Prostate gland (tissue), 2 donors: ENCODE results near the gene DMRT2. TPM values are rescaled to one million over a fixed set of nuclear protein-coding genes. Genes with fewer than 3 reads are reported as not detected.

Experiments used
- DNase-seq: peaks from one replicate; pipeline ENCODE4 v3.0.0-alpha.2; 2019; ENCODE audit warnings: low spot score
- H3K27ac ChIP-seq, 2 donors: fragments of 200-600 bp; sonication (generic); 2 replicates each; pipeline ENCODE4 v1.5.1; 2017 to 2019
- H3K27me3 ChIP-seq: fragments of 200-600 bp; sonication (generic); replicated peaks from 2 replicates; pipeline ENCODE4 v1.5.1; 2019; ENCODE audit not compliant: insufficient read depth
- H3K36me3 ChIP-seq, 2 donors: fragments of 200-600 bp; sonication (generic); 1 replicate in 1 of 2; 2 replicates in 1 of 2; pipeline versions ENCODE4 v1.5.1 to v1.8.1; 2017 to 2019
- H3K4me1 ChIP-seq: fragments of 200-600 bp; sonication (generic); replicated peaks from 2 replicates; pipeline ENCODE4 v1.5.1; 2019
- H3K4me3 ChIP-seq, 2 donors: fragments of 200-600 bp; sonication (generic); 2 replicates each; pipeline ENCODE4 v1.5.1; 2017 to 2019
- H3K9me3 ChIP-seq: fragments of 200-600 bp; sonication (generic); 2 replicates; pipeline ENCODE4 v1.5.1; 2017
- CTCF ChIP-seq, 4 experiments: fragments of 200-600 bp in 2 of 4; fragments of 450-650 bp in 2 of 4; sonication (generic) in 2 of 4; IDR thresholded peaks; 1 replicate in 3 of 4; 2 replicates in 1 of 4; pipeline ENCODE4 v1.5.1; 2016 to 2019; ENCODE audit warnings: antibody characterized with exemption in 4 of 4, mild to moderate bottlenecking in 2 of 4, moderate library complexity in 2 of 4
- POLR2A ChIP-seq: fragments of 450-650 bp; IDR thresholded peaks from one replicate; pipeline ENCODE4 v1.6.1; 2016; ENCODE audit warnings: antibody characterized with exemption, mild to moderate bottlenecking
- POLR2AphosphoS5 ChIP-seq: sonication (generic); formaldehyde crosslinking; IDR thresholded peaks from one replicate; pipeline ENCODE4 v1.6.1; 2017; ENCODE audit warnings: antibody characterized with exemption
- WGBS: methylation state at CpG from one replicate; pipeline ENCODE4 v1.1.5; 2018; 5-methylcytosine and 5-hydroxymethylcytosine counted together
- intact Hi-C: fragments of 100-400 bp; cut with DNase I; formaldehyde crosslinking; loops from one replicate; pipeline ENCODE4 v1.14.2; 2022
- total RNA-seq, 2 donors: library from RNA; depleted of rRNA; stranded (reverse); fragments of >200 nt; gene quantifications; one replicate each; pipeline ENCODE4 v1.1.0, GENCODE V29; 2016

The DMRT2 gene
- total RNA-seq, 2 donors from 2014 or later: 0.64 to 0.74 TPM

GRCh38 chr9:1052365-1053281 is 2.5 kb downstream of the DMRT2 start:
- H3K9me3 ChIP-seq: no peaks in the 10 kb centered on the region
- WGBS: 47% methylated on average over 41 of the region's 41 CpGs
- DNase-seq: no peak
- H3K36me3 ChIP-seq: no peaks in the 10 kb centered on the region
- TF ChIP-seq CTCF (IDR thresholded peaks at IDR 0.05) (no peak), POLR2A (no peak), POLR2AphosphoS5 (no peak)
- no peak overlapping the region for H3K27ac ChIP-seq
- H3K4me3 ChIP-seq: no peak overlapping the region
- H3K27me3 ChIP-seq: peaks cover 17% of the 10 kb centered on the region
- H3K4me1 ChIP-seq: no peaks in the 10 kb centered on the region
- intact Hi-C loops: no loop called here

- no peak for DNase-seq
- Histone ChIP-seq H3K36me3 (no peaks in the 10 kb centered on the region), H3K27ac (no peak overlapping the region), H3K9me3 (no peaks in the 10 kb centered on the region), H3K27me3 (peaks cover 14% of the 10 kb centered on the region), H3K4me1 (no peaks in the 10 kb centered on the region), H3K4me3 (no peak overlapping the region)
- intact Hi-C loops: no loop called here
- TF ChIP-seq CTCF (IDR thresholded peaks at IDR 0.05) (no peak), POLR2AphosphoS5 (no peak), POLR2A (no peak)
- 62% methylated on average over 9 of the region's 9 CpGs for WGBS
These were observed 3.1 kb downstream of the DMRT2 start for GRCh38 chr9:1053282-1053621.

GRCh38 chr9:1053986-1054425 is 3.8 kb downstream of the DMRT2 start:
- intact Hi-C loops: no loop called here
- H3K27ac ChIP-seq: no peak overlapping the region
- WGBS: 51% methylated on average over 10 of the region's 10 CpGs
- H3K4me3 ChIP-seq: no peak overlapping the region
- no peaks in the 10 kb centered on the region for H3K9me3 ChIP-seq
- no peak for TF ChIP-seq POLR2A
- TF ChIP-seq POLR2AphosphoS5: no peak
- no peak for TF ChIP-seq CTCF (IDR thresholded peaks at IDR 0.05)
- no peaks in the 10 kb centered on the region for H3K36me3 ChIP-seq
- no peaks in the 10 kb centered on the region for H3K4me1 ChIP-seq
- DNase-seq: no peak
- peaks cover 14% of the 10 kb centered on the region for H3K27me3 ChIP-seq

- no peak for TF ChIP-seq CTCF (IDR thresholded peaks at IDR 0.05)
- TF ChIP-seq POLR2A: no peak
- TF ChIP-seq POLR2AphosphoS5: no peak
- peaks cover 14% of the 10 kb centered on the region for H3K27me3 ChIP-seq
- no peaks in the 10 kb centered on the region for H3K36me3 ChIP-seq
- H3K9me3 ChIP-seq: no peaks in the 10 kb centered on the region
- H3K4me1 ChIP-seq: no peaks in the 10 kb centered on the region
- intact Hi-C loops: no loop called here
- DNase-seq: no peak
- 58% methylated on average over 5 of the region's 5 CpGs for WGBS
- H3K4me3 ChIP-seq: no peak overlapping the region
- no peak overlapping the region for H3K27ac ChIP-seq
These were observed 5.0 kb downstream of the DMRT2 start for GRCh38 chr9:1055166-1055565.

- Histone ChIP-seq H3K27me3 (peaks cover 3% of the 10 kb centered on the region), H3K27ac (no peak overlapping the region), H3K9me3 (no peaks in the 10 kb centered on the region), H3K36me3 (no peaks in the 10 kb centered on the region), H3K4me3 (no peak overlapping the region), H3K4me1 (no peaks in the 10 kb centered on the region)
- no peak for DNase-seq
- WGBS: 50% methylated on average over 3 of the region's 3 CpGs
- intact Hi-C loops: no loop called here
- no peak for TF ChIP-seq POLR2A
- TF ChIP-seq CTCF (IDR thresholded peaks at IDR 0.05): no peak
- TF ChIP-seq POLR2AphosphoS5: no peak
These were observed 7.8 kb downstream of the DMRT2 start for GRCh38 chr9:1057910-1058309.
